Neural progenitor cell (in vitro differentiated cells): ENCODE results near the gene SAMD4A.

Source experiments
- CTCF ChIP-seq: fragments of 200-600 bp; sonication (generic); IDR thresholded peaks from 2 replicates; pipeline ENCODE4 v1.5.1; 2017; ENCODE audit warnings: antibody characterized with exemption, mild to moderate bottlenecking
- EZH2 ChIP-seq: fragments of 200-600 bp; sonication (generic); IDR thresholded peaks from 2 replicates; pipeline ENCODE4 v1.6.1; 2017; ENCODE audit warnings: antibody characterized with exemption, mild to moderate bottlenecking, moderate library complexity
- EZH2phosphoT487 ChIP-seq: fragments of 200-600 bp; sonication (generic); IDR thresholded peaks from 2 replicates; pipeline ENCODE4 v1.6.1; 2017; ENCODE audit warnings: antibody characterized with exemption

DNA sequence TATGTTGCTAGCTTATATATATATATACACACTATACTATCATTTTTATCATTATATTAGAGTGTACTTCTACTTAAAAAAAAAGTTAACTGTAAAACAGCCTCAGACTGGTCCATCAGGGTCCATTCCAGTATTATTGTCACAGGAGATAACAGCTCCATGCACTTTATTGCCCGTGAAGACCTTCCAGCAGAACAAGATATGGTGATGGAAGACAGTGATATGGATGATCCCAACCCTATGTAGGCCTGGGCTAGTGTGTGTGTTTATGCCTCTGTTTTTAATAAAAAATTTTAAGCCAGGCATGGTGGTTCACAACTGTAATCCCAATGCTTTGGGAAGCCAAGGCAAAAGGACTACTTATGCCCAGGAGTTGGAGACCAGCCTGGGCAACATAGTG, 249.5 kb downstream of the SAMD4A start:
- TF ChIP-seq CTCF = no peak
- no peak for TF ChIP-seq EZH2
- TF ChIP-seq EZH2phosphoT487 = no peak
